Stimulated activated CD4-positive, alpha-beta T cell treated with anti-CD3 and anti-CD28 coated beads, Interleukin-12 subunit alpha, Interleukin-12 subunit beta, amount 100 ng/mL, for 4 hours (primary cell): ENCODE data around the gene MICAL2.
A peak's percentile ranks its signal among the peaks of the same experiment; 100 is the strongest.

Experiments used
- DNase-seq: peaks from one replicate; pipeline ENCODE4 v3.0.0-alpha.2; 2020

The MICAL2 gene

GRCh38 chr11:12276831-12277475 is 166.6 kb downstream of the MICAL2 start:
- DNase-seq, result no peak

- DNase-seq, result no peak
Measured at GRCh38 chr11:12278766-12279671, 168.6 kb downstream of the MICAL2 start.

- DNase-seq, result no peak
Measured at GRCh38 chr11:12279672-12280108, 169.3 kb downstream of the MICAL2 start.

- DNase-seq, result no peak
Measured at GRCh38 chr11:12280199-12280837, 169.9 kb downstream of the MICAL2 start.

- DNase-seq, result peak; percentile 8
Measured at GRCh38 chr11:12280838-12281565, 170.6 kb downstream of the MICAL2 start.

DNA sequence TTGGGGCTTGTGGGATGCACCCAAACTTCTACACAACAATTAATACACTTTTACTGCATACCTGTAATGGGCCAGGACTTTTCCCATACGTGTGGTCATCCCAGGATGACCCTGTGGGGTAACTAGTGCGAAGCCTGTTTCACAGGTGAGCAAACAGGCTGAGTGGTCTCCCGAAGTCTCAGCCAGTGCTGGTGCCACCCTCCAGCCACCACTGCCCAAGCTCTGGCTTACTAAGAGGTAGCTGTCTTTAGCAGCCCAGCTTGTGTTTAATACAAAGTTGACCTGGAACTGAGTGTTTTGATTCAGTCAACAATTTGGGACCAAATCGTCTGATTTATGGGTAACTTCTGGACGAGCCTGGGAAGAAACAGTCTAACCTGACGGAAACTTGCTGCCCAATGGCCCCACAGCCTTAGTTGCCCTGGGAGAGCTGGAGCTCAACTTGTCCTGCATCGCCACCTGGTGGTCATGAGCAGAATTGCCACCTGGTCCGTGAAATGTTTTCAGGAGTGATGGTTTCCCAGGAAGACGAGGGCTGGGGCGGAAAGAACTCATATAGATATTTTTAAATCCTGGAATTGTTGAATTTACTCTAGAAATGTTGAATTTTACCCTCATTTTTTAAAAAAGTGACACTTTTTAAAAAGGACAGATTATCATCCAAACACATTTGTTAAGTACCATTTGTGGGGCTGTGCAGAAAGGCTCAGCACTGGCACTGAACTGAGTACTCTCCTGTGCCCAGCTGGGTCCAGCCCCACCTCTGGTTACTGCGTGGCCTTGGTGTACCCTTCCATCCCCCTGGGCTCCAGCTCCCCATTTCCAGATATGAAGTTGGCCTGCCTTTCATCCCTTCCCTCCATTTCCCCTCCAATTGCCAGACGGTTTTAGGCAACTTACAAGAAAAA is 171.4 kb downstream of the MICAL2 start:
- peak; percentile 75 for DNase-seq

- no peak for DNase-seq
Measured at GRCh38 chr11:12282676-12283075, 172.3 kb downstream of the MICAL2 start.

GRCh38 chr11:12284316-12285050 is 174.1 kb downstream of the MICAL2 start:
- no peak for DNase-seq

GRCh38 chr11:12285106-12285505 is 174.7 kb downstream of the MICAL2 start:
- DNase-seq, result no peak

DNA sequence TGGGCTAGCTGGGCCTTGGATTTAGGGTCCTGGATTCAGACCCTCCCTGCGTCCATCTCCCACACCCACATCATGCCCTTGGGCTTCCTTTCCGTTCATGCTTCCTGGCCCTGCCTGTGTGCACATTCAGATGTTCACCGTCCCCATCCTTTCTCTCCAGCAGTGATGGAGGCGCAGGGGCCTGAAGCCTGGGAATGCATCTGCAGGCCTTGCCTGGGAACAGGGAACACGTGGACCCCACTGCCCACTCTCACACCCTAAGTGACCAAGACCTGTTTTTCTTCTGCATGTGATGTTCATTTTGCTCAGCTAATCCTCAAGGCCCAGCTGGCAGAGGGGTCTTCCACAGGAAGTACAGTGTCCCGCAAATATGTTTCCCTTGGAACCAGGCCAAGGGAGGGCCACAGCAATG is 175.4 kb downstream of the MICAL2 start:
- no peak for DNase-seq

DNA sequence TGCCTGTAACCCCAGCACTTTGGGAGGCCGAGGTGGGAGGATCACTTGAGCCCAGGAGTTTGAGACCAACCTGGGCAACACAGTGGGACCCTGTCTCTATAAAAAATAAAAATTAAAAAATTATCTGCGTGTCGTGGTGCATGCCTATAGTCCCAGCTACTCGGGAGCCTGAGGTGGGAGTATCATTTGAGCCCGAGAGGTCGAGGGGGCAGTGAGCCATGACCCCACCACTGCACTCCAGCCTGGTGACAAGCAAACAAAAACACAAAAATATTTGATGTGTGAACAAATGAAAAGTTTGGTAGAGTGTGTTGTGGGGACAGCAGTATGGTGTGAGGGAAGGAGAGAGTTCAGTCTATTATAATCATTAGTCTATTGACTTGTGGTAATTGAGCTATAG is 176.2 kb downstream of the MICAL2 start:
- no peak for DNase-seq

DNA sequence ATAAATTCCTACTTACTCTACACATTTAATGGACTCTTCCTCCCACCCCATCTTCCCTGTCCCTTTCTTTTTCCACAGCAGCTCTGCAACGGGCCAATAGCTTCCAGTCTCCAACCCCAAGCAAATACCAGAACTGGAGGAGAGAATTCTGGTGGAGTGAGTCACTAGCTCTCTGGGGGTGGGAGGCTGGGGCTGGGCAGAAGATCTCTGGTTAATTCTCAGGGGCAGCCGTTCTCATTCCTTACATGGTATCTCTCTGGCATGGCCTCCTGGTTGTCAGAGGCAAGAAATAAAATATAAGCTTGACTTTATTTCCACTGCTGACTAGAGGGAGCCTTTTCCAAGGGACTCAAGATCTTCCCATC is 176.6 kb downstream of the MICAL2 start:
- DNase-seq, result no peak

- DNase-seq, result no peak
Measured at GRCh38 chr11:12287374-12288211, 177.2 kb downstream of the MICAL2 start.

GRCh38 chr11:12288212-12288930 is 178.0 kb downstream of the MICAL2 start:
- peak; percentile 47 for DNase-seq

DNA sequence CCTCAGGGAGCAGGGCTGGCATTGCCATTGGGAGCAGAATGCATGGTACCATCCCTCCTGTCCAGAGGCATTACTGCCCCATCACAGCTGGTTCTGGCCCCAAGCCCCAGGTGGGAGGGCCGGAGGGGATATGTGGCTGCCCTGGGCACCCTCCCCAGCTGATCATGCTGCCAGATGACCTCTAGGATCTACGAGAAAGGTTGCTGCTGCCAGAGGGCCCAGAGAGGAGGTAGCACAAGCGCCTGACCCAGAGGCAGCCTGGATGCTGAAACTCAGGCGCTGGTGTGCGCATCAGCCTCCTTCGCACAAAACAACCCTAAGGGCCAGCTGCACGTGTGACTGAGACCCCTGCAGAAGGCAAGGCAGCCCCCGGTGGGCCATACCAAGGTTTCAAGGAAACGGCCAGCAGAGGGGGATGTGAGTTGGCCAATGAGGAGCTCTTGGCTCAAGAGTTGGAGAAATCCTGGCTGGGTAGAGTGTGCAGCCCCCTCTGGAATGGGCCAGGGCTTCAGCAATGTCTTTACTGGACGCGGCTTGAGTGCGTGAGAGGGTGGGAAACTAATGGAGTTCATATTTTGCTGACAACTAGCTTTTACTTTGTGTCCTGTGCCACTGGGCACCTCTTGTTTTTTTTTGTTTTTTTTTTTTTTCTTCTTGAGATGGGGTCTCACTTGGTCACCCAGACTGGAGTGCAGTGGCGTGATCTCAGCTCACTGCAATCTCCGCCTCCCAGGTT is 178.7 kb downstream of the MICAL2 start:
- no peak for DNase-seq

GRCh38 chr11:12289667-12290476 is 179.5 kb downstream of the MICAL2 start:
- no peak for DNase-seq

DNA sequence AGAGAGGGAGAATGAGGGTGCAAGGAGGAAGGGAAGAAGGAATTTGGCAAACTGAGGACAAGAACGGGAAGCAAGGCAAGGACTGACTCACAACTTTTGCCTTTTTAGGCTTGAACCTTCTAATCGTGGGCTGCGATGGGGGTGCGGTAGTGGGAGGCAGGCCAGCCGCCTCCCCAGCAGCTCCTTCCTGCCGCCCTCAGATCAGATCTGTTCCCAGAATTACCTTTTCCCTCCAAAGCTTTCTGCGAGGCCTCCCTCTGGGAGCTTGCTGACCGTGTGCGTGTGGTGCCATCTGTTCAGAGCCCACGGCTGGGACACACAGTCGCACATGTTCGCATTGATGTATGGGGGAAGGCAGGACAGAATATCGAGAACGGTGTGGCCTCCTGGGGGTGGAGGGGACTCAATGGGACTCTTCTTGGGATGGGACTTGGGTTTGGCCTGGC is 180.1 kb downstream of the MICAL2 start:
- DNase-seq, result no peak

GRCh38 chr11:12291313-12291712 is 180.9 kb downstream of the MICAL2 start:
- no peak for DNase-seq
